ENCODE results near the gene CDC42EP4. TPM values are rescaled to one million over a fixed set of nuclear protein-coding genes. Genes with fewer than 3 reads are reported as not detected.

The CDC42EP4 gene
- total RNA-seq, 6 donors from 2014 or later, result 28.3 to 65.7 (median 52.9) TPM

DNA sequence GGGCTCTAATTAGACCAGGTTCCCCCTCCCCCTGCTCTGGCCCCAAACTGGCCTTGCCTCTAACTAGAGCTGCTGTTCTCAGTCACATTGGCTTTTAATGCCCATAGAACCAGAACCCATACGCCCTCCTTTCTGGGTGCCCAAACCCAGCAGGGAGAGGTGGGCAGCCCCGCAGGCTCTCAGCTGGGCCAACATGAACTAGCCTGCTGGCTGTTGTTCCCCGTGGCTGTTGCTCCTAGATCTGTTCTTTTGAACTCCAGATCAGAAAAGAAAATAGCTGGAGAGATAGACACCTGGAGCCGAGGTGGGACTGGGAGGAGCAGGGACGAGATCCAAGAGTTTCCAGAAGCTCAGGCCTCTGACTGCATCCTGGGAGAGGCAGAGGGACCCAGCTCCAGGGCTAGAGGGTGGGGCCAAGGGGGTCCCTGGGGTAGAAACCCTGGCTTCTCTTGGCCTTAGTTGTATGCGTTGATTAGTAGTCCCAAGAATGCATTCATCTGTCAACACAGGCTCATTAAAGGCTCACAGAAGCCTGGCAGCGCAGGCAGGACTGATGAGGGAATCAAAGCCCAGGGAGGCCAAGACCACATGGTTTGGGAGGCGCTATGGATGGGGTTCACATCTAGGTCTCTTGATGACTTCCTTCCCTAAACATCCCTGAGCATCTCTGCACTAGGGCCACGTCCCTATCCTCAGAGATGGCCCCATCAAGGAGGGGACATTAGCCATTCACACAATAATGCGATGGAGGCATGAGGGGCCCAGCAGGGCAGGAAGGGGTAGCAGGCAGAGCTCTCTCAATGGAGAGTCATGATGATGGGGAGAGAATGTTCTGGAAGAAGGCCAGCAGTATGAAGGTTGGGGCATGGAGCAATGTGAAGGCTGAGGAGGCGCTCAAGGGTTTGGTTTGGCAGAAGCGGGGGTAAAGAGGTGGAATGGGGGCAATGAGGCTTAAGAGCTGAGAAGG lies 48.8 kb downstream of the CDC42EP4 start:
- Histone ChIP-seq H3K36me3 (no peaks in the 10 kb centered on the region), H3K9me3 (no peaks in the 10 kb centered on the region), H3K27ac (peak overlapping the region in 1 of 4 donors; percentile 44), H3K27me3 (no peaks in the 10 kb centered on the region), H3K4me3 (no peak overlapping the region), H3K4me1 (peaks cover 3 to 12% (median 6%) of the 10 kb centered on the region in 4 donors)
- 85 to 88% methylated on average over 11 to 12 of the region's 12 CpGs for WGBS, 2 donors
- DNase-seq (no peak), ATAC-seq (ENCODE audit: low FRiP score in 2 of 2) (no peak)
- TF ChIP-seq POLR2A (IDR thresholded peaks at IDR 0.05) (no peak), POLR2AphosphoS5 (IDR thresholded peaks at IDR 0.05) (no peak), EP300 (IDR thresholded peaks at IDR 0.05) (no peak), CTCF (IDR thresholded peaks at IDR 0.05) (no peak)

DNA sequence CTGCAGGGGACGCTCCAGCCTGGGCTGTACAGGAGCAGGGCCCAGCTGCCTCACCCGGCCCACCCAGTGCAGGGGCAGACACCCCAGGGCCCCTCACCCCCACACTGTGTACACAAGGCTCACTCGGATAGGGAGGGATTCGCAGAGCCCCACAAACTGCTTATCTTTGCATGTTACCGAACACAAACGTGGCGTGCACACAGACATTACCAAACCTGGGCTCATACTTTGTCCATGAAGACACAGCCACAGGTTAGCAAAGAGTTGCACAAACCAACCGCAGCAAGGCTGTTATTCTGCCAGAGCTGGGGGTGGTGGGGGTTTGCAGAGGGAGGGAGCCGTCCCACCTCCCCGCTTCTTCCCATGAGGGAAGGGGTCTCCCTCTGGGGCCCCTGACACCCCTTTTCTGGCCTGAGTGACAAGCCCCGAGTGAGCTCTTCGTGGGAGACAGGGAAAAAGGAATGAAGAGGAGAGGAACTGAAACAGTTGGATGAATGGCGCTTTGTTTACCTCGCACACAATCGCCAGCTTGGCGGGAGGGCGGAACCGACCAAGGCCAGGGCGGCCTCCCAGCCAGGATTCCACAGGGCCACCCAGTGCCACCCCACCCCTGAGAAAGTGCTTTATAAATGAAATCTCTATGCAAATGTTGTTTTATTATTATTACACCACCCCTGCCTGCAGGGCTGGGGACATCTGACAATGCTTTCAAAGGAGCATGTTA lies 49.7 kb downstream of the CDC42EP4 start:
- Histone ChIP-seq H3K36me3 (no peaks in the 10 kb centered on the region), H3K4me1 (peaks cover 3 to 12% (median 6%) of the 10 kb centered on the region in 4 donors), H3K27me3 (no peaks in the 10 kb centered on the region), H3K4me3 (no peak overlapping the region), H3K27ac (peak overlapping the region in 3 of 4 donors; percentile 26 to 44 (median 32)), H3K9me3 (no peaks in the 10 kb centered on the region)
- WGBS, 2 donors, result 56 to 62% methylated on average over 11 to 19 of the region's 19 CpGs
- ATAC-seq (ENCODE audit: low FRiP score in 2 of 2) (peak; percentile 28 to 44), DNase-seq (peak in 1 of 2 donors; percentile 63)
- no peak for TF ChIP-seq EP300 (IDR thresholded peaks at IDR 0.05)
- TF ChIP-seq POLR2A (IDR thresholded peaks at IDR 0.05), result no peak

DNA sequence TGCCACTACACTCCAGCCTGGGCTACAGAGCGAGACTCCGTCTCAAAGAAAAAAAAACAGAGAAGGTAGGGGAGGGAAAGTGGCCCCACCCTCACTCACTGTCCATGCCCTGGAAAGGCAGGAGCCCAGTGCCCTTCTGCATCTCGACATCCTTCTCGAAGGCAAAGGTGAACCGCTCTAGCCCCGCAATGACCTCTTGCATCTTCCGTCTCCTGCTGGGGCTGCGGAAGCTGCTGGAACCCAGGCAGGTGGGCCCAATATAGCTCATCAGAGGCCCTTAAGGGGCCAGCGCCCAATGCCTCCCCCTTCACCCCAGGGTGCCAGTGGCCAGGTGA lies 50.2 kb downstream of the CDC42EP4 start, which contains the start of gene CPSF4L:
Gene CPSF4L (minus strand): TSS at position 264 of the 335 bp plus-strand sequence. CDS start 62 bp downstream, at position 202.
- no peak for DNase-seq
- Histone ChIP-seq H3K4me1 (peaks cover 3 to 12% (median 6%) of the 10 kb centered on the region in 4 donors), H3K27me3 (no peaks in the 10 kb centered on the region), H3K9me3 (no peaks in the 10 kb centered on the region), H3K27ac (peak within 1 kb of the TSS in 3 of 4 donors; percentile 26 to 44 (median 32)), H3K36me3 (no peaks in the 10 kb centered on the region), H3K4me3 (no peak within 1 kb of the TSS)
- ATAC-seq (ENCODE audit: low FRiP score in 2 of 2), result no peak
- no peak for TF ChIP-seq EP300 (IDR thresholded peaks at IDR 0.05)
- no peak for TF ChIP-seq POLR2A (IDR thresholded peaks at IDR 0.05)
- no peak for TF ChIP-seq POLR2AphosphoS5 (IDR thresholded peaks at IDR 0.05)
- TF ChIP-seq CTCF (IDR thresholded peaks at IDR 0.05), result no peak
- WGBS, 2 donors, result 95 to 99% methylated on average over 8 of the region's 9 CpGs

GRCh38 chr17:73257516-73257915 lies 54.3 kb downstream of the CDC42EP4 start:
- Histone ChIP-seq H3K36me3 (no peaks in the 10 kb centered on the region), H3K27me3 (no peaks in the 10 kb centered on the region), H3K9me3 (no peaks in the 10 kb centered on the region), H3K4me1 (peaks cover under 1 to 17% (median 2%) of the 10 kb centered on the region in 4 donors), H3K27ac (no peak overlapping the region), H3K4me3 (no peak overlapping the region)
- WGBS, 2 donors, result 78 to 79% methylated on average over 2 to 6 of the region's 6 CpGs
- ATAC-seq (ENCODE audit: low FRiP score in 2 of 2) (no peak), DNase-seq (no peak)
- TF ChIP-seq POLR2AphosphoS5 (IDR thresholded peaks at IDR 0.05) (no peak), EP300 (IDR thresholded peaks at IDR 0.05) (no peak), POLR2A (IDR thresholded peaks at IDR 0.05) (no peak), CTCF (IDR thresholded peaks at IDR 0.05) (no peak)

GRCh38 chr17:73256220-73256619 lies 55.6 kb downstream of the CDC42EP4 start:
- no peaks in the 10 kb centered on the region for H3K27me3 ChIP-seq
- WGBS, 2 donors, result 100% methylated on average over 2 to 3 of the region's 3 CpGs
- H3K36me3 ChIP-seq, result no peaks in the 10 kb centered on the region
- TF ChIP-seq POLR2A (IDR thresholded peaks at IDR 0.05) (no peak), CTCF (IDR thresholded peaks at IDR 0.05) (no peak), POLR2AphosphoS5 (IDR thresholded peaks at IDR 0.05) (no peak), EP300 (IDR thresholded peaks at IDR 0.05) (no peak)
- ATAC-seq (ENCODE audit: low FRiP score in 2 of 2), result no peak
- no peak overlapping the region for H3K4me3 ChIP-seq
- peaks cover 0 to 8% (median 0%) of the 10 kb centered on the region in 4 donors for H3K4me1 ChIP-seq
- DNase-seq, result peak in 1 of 2 donors; percentile 3
- H3K27ac ChIP-seq, result no peak overlapping the region
- H3K9me3 ChIP-seq, result no peaks in the 10 kb centered on the region

Data from upper lobe of left lung (tissue), 6 donors.